ENCODE data around the gene SEMA4D. TPM values are rescaled to one million over a fixed set of nuclear protein-coding genes. Genes with fewer than 3 reads are reported as not detected.

Gene SEMA4D
- total RNA-seq, 1 experiment from 2014 or later = 8.0 TPM

- intact Hi-C loops (cut with micrococcal nuclease) = no loop called here
- no peak overlapping the region for H3K27ac ChIP-seq (ENCODE audit: low read length)
- no peaks in the 10 kb centered on the region for H3K4me1 ChIP-seq (ENCODE audit: insufficient read depth, low read length)
- ChIA-PET POLR2A (ENCODE audit: unreplicated experiment) (no interaction called here), CTCF (no interaction called here)
- H3K27me3 ChIP-seq (ENCODE audit: low read length) = no peaks in the 10 kb centered on the region
- no peaks in the 10 kb centered on the region for H3K79me2 ChIP-seq (ENCODE audit: low read length)
- no peaks in the 10 kb centered on the region for H4K20me1 ChIP-seq (ENCODE audit: low read length)
- no peaks in the 10 kb centered on the region for H3F3A ChIP-seq (ENCODE audit: low read length, unreplicated experiment)
- no peaks in the 10 kb centered on the region for H3K9me2 ChIP-seq (replicated peaks; ENCODE audit: low read length)
- no peak overlapping the region for H3K4me3 ChIP-seq (ENCODE audit: low read length)
- TF ChIP-seq EZH2 (IDR thresholded peaks at IDR 0.05; ENCODE audit: low read length, unreplicated experiment) (no peak), CTCF (conservative IDR thresholded peaks at IDR 0.05; ENCODE audit: low read depth, low read length) (no peak), EZH2phosphoT487 (IDR thresholded peaks at IDR 0.05; ENCODE audit: borderline replicate concordance, low read length) (no peak)
- H3K36me3 ChIP-seq (ENCODE audit: low read depth, low read length) = no peaks in the 10 kb centered on the region; the same call in none of the 2 replicates
- DNase-seq = no peak
- no peaks in the 10 kb centered on the region for H3K9me3 ChIP-seq (ENCODE audit: low read length)
- no peak overlapping the region for H3K4me2 ChIP-seq (ENCODE audit: low read length)
- no peak overlapping the region for H3K9ac ChIP-seq (ENCODE audit: low read length)
- ATAC-seq = no peak
- H2AFZ ChIP-seq (ENCODE audit: low read length) = no peak overlapping the region
- no TSS peak for BruUV-seq (replicated peaks)
Measured at GRCh38 chr9:89358376-89358916, 139.5 kb downstream of the SEMA4D start.

- Histone ChIP-seq H3K4me1 (ENCODE audit: insufficient read depth, low read length) (no peaks in the 10 kb centered on the region), H3K4me2 (ENCODE audit: low read length) (no peak overlapping the region), H3K27me3 (ENCODE audit: low read length) (no peaks in the 10 kb centered on the region), H3K27ac (ENCODE audit: low read length) (no peak overlapping the region), H3K9me3 (ENCODE audit: low read length) (no peaks in the 10 kb centered on the region), H3K79me2 (ENCODE audit: low read length) (no peaks in the 10 kb centered on the region), H3K4me3 (ENCODE audit: low read length) (no peak overlapping the region), H3K36me3 (ENCODE audit: low read depth, low read length) (no peaks in the 10 kb centered on the region; the same call in none of the 2 replicates), H3F3A (ENCODE audit: low read length, unreplicated experiment) (no peaks in the 10 kb centered on the region), H4K20me1 (ENCODE audit: low read length) (no peaks in the 10 kb centered on the region), H3K9ac (ENCODE audit: low read length) (no peak overlapping the region), H2AFZ (ENCODE audit: low read length) (no peak overlapping the region), H3K9me2 (replicated peaks; ENCODE audit: low read length) (no peaks in the 10 kb centered on the region)
- ChIA-PET POLR2A (ENCODE audit: unreplicated experiment) (no interaction called here), CTCF (no interaction called here)
- TF ChIP-seq CTCF (conservative IDR thresholded peaks at IDR 0.05; ENCODE audit: low read depth, low read length) (no peak), EZH2 (IDR thresholded peaks at IDR 0.05; ENCODE audit: low read length, unreplicated experiment) (no peak), EZH2phosphoT487 (IDR thresholded peaks at IDR 0.05; ENCODE audit: borderline replicate concordance, low read length) (no peak)
- DNase-seq (no peak), ATAC-seq (no peak)
- intact Hi-C loops (cut with micrococcal nuclease) = no loop called here
- no TSS peak for BruUV-seq (replicated peaks)
Measured at GRCh38 chr9:89357331-89358197, 140.3 kb downstream of the SEMA4D start.

- Histone ChIP-seq H3K9me2 (replicated peaks; ENCODE audit: low read length) (no peaks in the 10 kb centered on the region), H3K79me2 (ENCODE audit: low read length) (no peaks in the 10 kb centered on the region), H3K4me2 (ENCODE audit: low read length) (no peak overlapping the region), H2AFZ (ENCODE audit: low read length) (no peak overlapping the region), H3K4me3 (ENCODE audit: low read length) (no peak overlapping the region), H3K36me3 (ENCODE audit: low read depth, low read length) (no peaks in the 10 kb centered on the region; the same call in none of the 2 replicates), H3K9me3 (ENCODE audit: low read length) (no peaks in the 10 kb centered on the region), H3F3A (ENCODE audit: low read length, unreplicated experiment) (no peaks in the 10 kb centered on the region), H4K20me1 (ENCODE audit: low read length) (no peaks in the 10 kb centered on the region), H3K27ac (ENCODE audit: low read length) (no peak overlapping the region), H3K27me3 (ENCODE audit: low read length) (no peaks in the 10 kb centered on the region), H3K9ac (ENCODE audit: low read length) (no peak overlapping the region), H3K4me1 (ENCODE audit: insufficient read depth, low read length) (no peaks in the 10 kb centered on the region)
- POLR2A ChIA-PET (ENCODE audit: unreplicated experiment) = no interaction called here
- no TSS peak for BruUV-seq (replicated peaks)
- intact Hi-C loops (cut with micrococcal nuclease) = no loop called here
- ATAC-seq (no peak), DNase-seq (no peak)
- TF ChIP-seq EZH2phosphoT487 (IDR thresholded peaks at IDR 0.05; ENCODE audit: borderline replicate concordance, low read length) = no peak
- no peak for TF ChIP-seq CTCF (conservative IDR thresholded peaks at IDR 0.05; ENCODE audit: low read depth, low read length)
- TF ChIP-seq EZH2 (IDR thresholded peaks at IDR 0.05; ENCODE audit: low read length, unreplicated experiment) = no peak
- CTCF ChIA-PET = no interaction called here
Measured at GRCh38 chr9:89356782-89357181, 141.1 kb downstream of the SEMA4D start.
